ENCODE measurements around the gene ZNF827.

Gene ZNF827

DNA sequence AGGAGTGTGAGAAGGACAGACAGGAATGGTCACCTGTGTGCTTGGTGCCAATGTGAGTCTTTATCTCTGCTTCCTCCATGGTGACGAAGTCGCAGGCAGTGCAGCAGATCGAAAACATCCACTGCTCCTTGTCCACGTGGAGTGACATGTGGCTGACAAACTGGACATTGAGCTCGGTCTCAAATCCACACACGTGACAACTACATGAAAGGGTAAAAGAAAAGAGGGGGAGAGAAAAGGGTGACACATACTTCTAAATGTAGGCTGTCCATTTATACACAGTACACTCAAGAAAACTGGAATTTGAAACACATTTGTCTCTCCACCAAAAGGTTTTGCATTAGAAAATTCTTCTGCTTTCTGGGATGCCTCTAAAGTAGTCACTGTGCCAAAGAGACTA lies 164.2 kb downstream of the ZNF827 start:
- Mint-ChIP-seq H3K36me3 (peaks cover 26% of the 10 kb centered on the region), H3K27ac (no peak overlapping the region), H3K4me3 (no peak overlapping the region), H3K4me1 (ENCODE audit: low read depth) (no peaks in the 10 kb centered on the region), H3K9me3 (ENCODE audit: low read depth) (no peaks in the 10 kb centered on the region), H3K27me3 (no peaks in the 10 kb centered on the region)

DNA sequence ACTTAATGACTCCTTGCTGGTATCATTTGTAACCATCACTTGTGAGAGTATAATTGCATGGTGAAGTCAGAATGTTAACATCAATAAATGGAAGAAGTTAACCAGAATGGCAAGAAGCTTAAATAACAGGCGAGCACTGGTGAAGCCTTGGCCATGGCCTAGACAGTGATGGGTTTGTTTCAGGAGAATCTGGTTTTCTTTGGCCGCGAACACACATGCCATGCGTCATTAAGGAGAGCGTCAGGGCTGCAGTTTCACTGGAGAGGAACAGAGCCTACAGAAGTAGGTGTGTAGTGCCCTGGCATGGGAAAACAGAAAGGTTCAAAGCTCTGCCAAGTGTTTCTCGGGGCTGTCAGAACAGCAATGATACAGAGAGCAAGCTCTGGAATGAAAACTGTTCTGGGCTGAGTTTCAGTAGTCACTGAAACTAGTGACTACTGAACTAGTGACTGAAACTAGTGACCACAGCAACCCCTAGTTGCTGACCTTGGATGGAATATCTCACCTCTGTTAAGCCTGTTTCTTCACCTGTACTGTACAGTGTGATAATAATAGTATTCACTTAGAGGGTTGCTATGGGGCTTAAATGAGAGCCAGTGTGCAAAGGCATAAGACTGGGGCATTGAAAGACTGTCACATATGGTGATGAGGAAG lies 164.9 kb downstream of the ZNF827 start:
- peaks cover 23% of the 10 kb centered on the region for H3K36me3 Mint-ChIP-seq
- H3K4me3 Mint-ChIP-seq, result no peak overlapping the region
- H3K27ac Mint-ChIP-seq, result peak overlapping the region; percentile 22
- H3K4me1 Mint-ChIP-seq (ENCODE audit: low read depth), result no peaks in the 10 kb centered on the region
- H3K27me3 Mint-ChIP-seq, result no peaks in the 10 kb centered on the region
- no peaks in the 10 kb centered on the region for H3K9me3 Mint-ChIP-seq (ENCODE audit: low read depth)

DNA sequence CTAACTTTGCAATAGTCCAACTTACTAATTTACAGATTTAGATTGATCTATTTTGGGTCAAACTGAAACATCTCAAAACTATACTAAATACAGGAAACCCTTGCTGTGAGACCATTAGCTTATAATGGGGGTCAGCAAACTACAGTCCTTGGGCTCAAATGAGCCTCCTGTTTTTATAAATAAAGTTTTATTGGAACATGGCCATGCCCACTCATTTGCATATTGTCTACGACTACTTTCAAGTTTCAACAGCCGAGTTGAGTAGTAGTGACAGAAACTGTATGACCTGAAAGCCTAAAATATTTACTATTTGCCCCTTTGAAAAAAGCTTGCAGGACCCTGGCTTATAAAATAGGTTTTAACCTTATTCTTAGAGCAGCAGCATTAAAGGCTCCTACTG lies 166.3 kb downstream of the ZNF827 start:
- peaks cover 4% of the 10 kb centered on the region for H3K4me1 Mint-ChIP-seq (ENCODE audit: low read depth)
- H3K36me3 Mint-ChIP-seq, result peaks cover 26% of the 10 kb centered on the region
- H3K27ac Mint-ChIP-seq, result no peak overlapping the region
- no peaks in the 10 kb centered on the region for H3K27me3 Mint-ChIP-seq
- no peaks in the 10 kb centered on the region for H3K9me3 Mint-ChIP-seq (ENCODE audit: low read depth)
- no peak overlapping the region for H3K4me3 Mint-ChIP-seq

- Mint-ChIP-seq H3K36me3 (peaks cover 32% of the 10 kb centered on the region), H3K27ac (no peak overlapping the region), H3K27me3 (no peaks in the 10 kb centered on the region), H3K4me3 (no peak overlapping the region), H3K4me1 (ENCODE audit: low read depth) (peaks cover 14% of the 10 kb centered on the region), H3K9me3 (ENCODE audit: low read depth) (no peaks in the 10 kb centered on the region)
Observed at GRCh38 chr4:145770124-145770523, 168.5 kb downstream of the ZNF827 start.

DNA sequence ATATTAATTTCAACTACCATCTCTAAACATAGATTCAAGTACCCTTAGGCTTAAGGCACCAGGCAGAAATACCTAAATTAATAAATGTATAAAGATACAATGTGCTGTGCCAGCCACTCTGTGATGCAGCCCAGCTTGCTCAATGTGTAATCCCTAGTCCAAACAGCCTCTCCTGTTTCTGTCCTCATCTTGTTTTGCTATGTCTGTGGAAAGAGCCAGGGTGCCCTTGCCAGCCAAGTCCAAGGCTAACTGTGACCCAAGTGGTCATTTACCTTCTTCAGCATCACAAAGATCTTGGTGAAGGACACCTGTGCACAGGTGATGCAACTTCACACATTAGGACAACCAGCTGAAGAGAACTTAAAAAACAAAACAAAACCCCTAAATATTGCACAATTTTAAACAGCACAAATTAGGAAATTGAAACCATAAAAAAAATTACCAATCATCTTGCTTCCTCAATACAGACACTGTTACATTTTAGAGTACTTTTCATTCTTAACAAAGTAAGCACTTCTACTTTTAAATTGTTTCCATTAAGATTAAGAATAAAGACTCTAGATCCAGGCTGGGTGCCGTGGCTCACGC lies 169.1 kb downstream of the ZNF827 start:
- H3K4me3 Mint-ChIP-seq, result no peak overlapping the region
- H3K27ac Mint-ChIP-seq, result no peak overlapping the region

GRCh38 chr4:145766273-145766672 lies 172.3 kb downstream of the ZNF827 start:
- Mint-ChIP-seq H3K27ac (no peak overlapping the region), H3K36me3 (peaks cover 38% of the 10 kb centered on the region), H3K4me1 (ENCODE audit: low read depth) (peaks cover 14% of the 10 kb centered on the region), H3K4me3 (no peak overlapping the region), H3K9me3 (ENCODE audit: low read depth) (no peaks in the 10 kb centered on the region), H3K27me3 (no peaks in the 10 kb centered on the region)

More for the DNA sequence above, 169.1 kb downstream of the ZNF827 start:
- Mint-ChIP-seq H3K27me3 (no peaks in the 10 kb centered on the region), H3K36me3 (peaks cover 36% of the 10 kb centered on the region), H3K4me1 (ENCODE audit: low read depth) (peaks cover 14% of the 10 kb centered on the region), H3K9me3 (ENCODE audit: low read depth) (no peaks in the 10 kb centered on the region)

DNA sequence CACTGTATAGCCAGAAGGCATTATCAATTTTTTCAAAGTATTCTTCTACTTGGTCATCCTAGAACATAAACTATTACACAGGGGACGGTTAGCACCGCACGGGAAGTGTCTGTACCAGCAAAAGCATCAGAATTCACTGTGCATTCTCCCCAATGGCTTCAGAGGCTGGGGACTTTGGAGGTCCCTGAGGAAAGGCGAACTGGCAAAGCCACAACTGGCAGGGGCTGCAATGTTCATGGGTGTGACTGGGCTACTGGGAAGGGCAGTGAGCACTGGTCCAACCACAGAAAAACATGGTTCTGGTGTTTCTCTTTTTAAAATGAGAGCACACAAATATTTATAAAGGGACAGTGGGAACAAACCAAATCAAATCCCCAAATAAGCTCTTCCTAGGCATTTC lies 175.2 kb downstream of the ZNF827 start:
- Mint-ChIP-seq H3K4me1 (ENCODE audit: low read depth) (peaks cover 25% of the 10 kb centered on the region), H3K27ac (peak overlapping the region; percentile 47), H3K36me3 (peaks cover 49% of the 10 kb centered on the region), H3K4me3 (no peak overlapping the region), H3K27me3 (no peaks in the 10 kb centered on the region), H3K9me3 (ENCODE audit: low read depth) (no peaks in the 10 kb centered on the region)

DNA sequence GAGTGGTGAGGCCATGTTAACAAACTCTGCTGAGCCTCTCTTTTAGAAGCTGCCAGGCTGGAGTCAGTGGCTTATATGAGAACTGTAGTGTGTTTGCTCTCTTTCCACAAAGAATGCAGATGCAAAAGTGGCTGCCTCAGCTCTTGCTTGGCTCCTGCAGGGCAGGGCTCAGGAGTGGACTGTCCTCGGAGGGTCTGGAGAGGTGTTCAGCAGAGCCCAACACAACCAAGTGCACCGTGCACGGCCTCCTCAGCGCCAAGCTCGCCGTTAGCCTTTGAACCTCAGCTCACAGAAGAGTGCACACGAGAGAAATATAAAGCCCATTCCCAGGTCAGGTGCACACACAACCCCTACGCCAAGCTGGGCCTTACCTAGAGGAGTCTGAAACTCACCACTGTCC lies 175.9 kb downstream of the ZNF827 start:
- Mint-ChIP-seq H3K4me1 (ENCODE audit: low read depth) (peaks cover 25% of the 10 kb centered on the region), H3K27me3 (no peaks in the 10 kb centered on the region), H3K27ac (no peak overlapping the region), H3K9me3 (ENCODE audit: low read depth) (no peaks in the 10 kb centered on the region), H3K36me3 (peaks cover 50% of the 10 kb centered on the region), H3K4me3 (no peak overlapping the region)

- peaks cover 40% of the 10 kb centered on the region for H3K36me3 Mint-ChIP-seq
- no peaks in the 10 kb centered on the region for H3K9me3 Mint-ChIP-seq (ENCODE audit: low read depth)
- no peaks in the 10 kb centered on the region for H3K27me3 Mint-ChIP-seq
- peak overlapping the region; percentile 54 for H3K27ac Mint-ChIP-seq
- H3K4me1 Mint-ChIP-seq (ENCODE audit: low read depth), result peaks cover 14% of the 10 kb centered on the region
- H3K4me3 Mint-ChIP-seq, result no peak overlapping the region
Observed at GRCh38 chr4:145760961-145761929, 177.4 kb downstream of the ZNF827 start.

DNA sequence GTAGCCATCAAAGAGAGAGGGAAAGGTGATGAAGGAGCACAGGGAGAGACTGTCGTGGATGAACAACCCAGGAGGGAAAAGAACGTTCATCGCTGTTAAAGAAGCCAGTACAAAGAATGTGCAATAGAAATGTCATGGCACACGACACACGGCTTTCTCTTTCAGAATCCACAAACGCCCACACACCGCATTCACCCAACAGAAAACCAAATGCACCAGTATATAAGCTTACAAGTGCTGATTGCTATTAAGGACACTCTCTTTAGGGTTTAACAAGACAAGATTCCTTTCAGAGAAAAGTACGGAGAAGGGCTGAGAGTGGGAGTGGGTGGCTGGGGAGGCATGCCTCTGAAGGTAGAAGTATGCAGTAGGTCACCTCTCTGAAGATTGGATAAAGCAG lies 178.4 kb downstream of the ZNF827 start:
- peaks cover 20% of the 10 kb centered on the region for H3K4me1 Mint-ChIP-seq (ENCODE audit: low read depth)
- no peaks in the 10 kb centered on the region for H3K9me3 Mint-ChIP-seq (ENCODE audit: low read depth)
- H3K27me3 Mint-ChIP-seq, result no peaks in the 10 kb centered on the region
- peaks cover 44% of the 10 kb centered on the region for H3K36me3 Mint-ChIP-seq
- peak overlapping the region; percentile 35 for H3K27ac Mint-ChIP-seq
- H3K4me3 Mint-ChIP-seq, result no peak overlapping the region

- no peaks in the 10 kb centered on the region for H3K27me3 Mint-ChIP-seq
Observed at GRCh38 chr4:145757188-145757587, 181.4 kb downstream of the ZNF827 start.

DNA sequence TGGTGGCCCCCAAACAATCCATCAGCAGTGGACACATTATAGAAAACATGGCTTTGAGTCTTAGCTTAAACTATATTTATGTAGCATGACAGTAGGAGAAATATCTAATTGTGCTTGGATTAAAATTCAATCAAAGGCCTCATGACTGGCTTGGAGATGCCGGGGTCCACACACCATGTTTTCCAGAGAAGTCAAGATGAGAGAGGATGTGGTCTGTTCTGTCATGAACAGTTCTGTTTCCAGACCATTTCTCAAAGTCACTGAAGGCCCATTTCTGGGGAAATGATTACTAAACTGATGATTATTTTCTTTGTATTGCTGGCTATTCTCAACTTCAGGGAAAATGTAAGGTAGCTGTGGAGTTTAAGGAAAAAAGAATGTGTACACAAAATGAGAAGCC lies 182.4 kb downstream of the ZNF827 start:
- H3K9me3 Mint-ChIP-seq (ENCODE audit: low read depth), result no peaks in the 10 kb centered on the region
- H3K27me3 Mint-ChIP-seq, result no peaks in the 10 kb centered on the region
- peak overlapping the region; percentile 82 for H3K27ac Mint-ChIP-seq
- H3K4me1 Mint-ChIP-seq (ENCODE audit: low read depth), result peaks cover 20% of the 10 kb centered on the region
- H3K36me3 Mint-ChIP-seq, result peaks cover 23% of the 10 kb centered on the region
- H3K4me3 Mint-ChIP-seq, result no peak overlapping the region

More at GRCh38 chr4:145757188-145757587, 181.4 kb downstream of the ZNF827 start:
- Mint-ChIP-seq H3K4me3 (no peak overlapping the region), H3K9me3 (ENCODE audit: low read depth) (no peaks in the 10 kb centered on the region), H3K36me3 (peaks cover 26% of the 10 kb centered on the region), H3K27ac (no peak overlapping the region), H3K4me1 (ENCODE audit: low read depth) (peaks cover 20% of the 10 kb centered on the region)

- peak overlapping the region; percentile 82 for H3K27ac Mint-ChIP-seq
- peaks cover 23% of the 10 kb centered on the region for H3K36me3 Mint-ChIP-seq
- H3K4me3 Mint-ChIP-seq, result no peak overlapping the region
- H3K9me3 Mint-ChIP-seq (ENCODE audit: low read depth), result no peaks in the 10 kb centered on the region
- peaks cover 20% of the 10 kb centered on the region for H3K4me1 Mint-ChIP-seq (ENCODE audit: low read depth)
- no peaks in the 10 kb centered on the region for H3K27me3 Mint-ChIP-seq
Observed at GRCh38 chr4:145755802-145756201, 182.8 kb downstream of the ZNF827 start.

GRCh38 chr4:145743641-145744040 lies 195.0 kb downstream of the ZNF827 start:
- H3K27ac Mint-ChIP-seq, result no peak overlapping the region
- H3K4me1 Mint-ChIP-seq (ENCODE audit: low read depth), result no peaks in the 10 kb centered on the region
- peaks cover 9% of the 10 kb centered on the region for H3K27me3 Mint-ChIP-seq
- peaks cover 4% of the 10 kb centered on the region for H3K36me3 Mint-ChIP-seq
- no peak overlapping the region for H3K4me3 Mint-ChIP-seq
- no peaks in the 10 kb centered on the region for H3K9me3 Mint-ChIP-seq (ENCODE audit: low read depth)

- no peaks in the 10 kb centered on the region for H3K36me3 Mint-ChIP-seq
- H3K27ac Mint-ChIP-seq, result no peak overlapping the region
- no peaks in the 10 kb centered on the region for H3K9me3 Mint-ChIP-seq (ENCODE audit: low read depth)
- H3K27me3 Mint-ChIP-seq, result peaks cover 7% of the 10 kb centered on the region
- H3K4me1 Mint-ChIP-seq (ENCODE audit: low read depth), result no peaks in the 10 kb centered on the region
- H3K4me3 Mint-ChIP-seq, result no peak overlapping the region
Observed at GRCh38 chr4:145740806-145741205, 197.8 kb downstream of the ZNF827 start.

All from activated naive CD8-positive, alpha-beta T cell (primary cell).